Measurements from ENCODE around the gene UMPS.

- TF ChIP-seq REST (IDR thresholded peaks at IDR 0.05; ENCODE audit: borderline replicate concordance) (no peak), REST (CRISPR knock-in tag; IDR thresholded peaks at IDR 0.05; ENCODE audit: low read depth) (no peak), HCFC1 (IDR thresholded peaks at IDR 0.05; ENCODE audit: low read depth, low read length) (no peak), RNF2 (IDR thresholded peaks at IDR 0.05) (no peak), USF1 (CRISPR knock-in tag; IDR thresholded peaks at IDR 0.05) (no peak), PHF8 (IDR thresholded peaks at IDR 0.05; ENCODE audit: borderline replicate concordance, low read length) (no peak), FOS (IDR thresholded peaks at IDR 0.05; ENCODE audit: extremely low read depth, insufficient read length) (no peak), MEF2D (tag; conservative IDR thresholded peaks at IDR 0.05; ENCODE audit: low read depth) (no peak), POLR3A (IDR thresholded peaks at IDR 0.05; ENCODE audit: borderline replicate concordance, extremely low read depth, insufficient read depth, insufficient read length) (no peak), RFX5 (IDR thresholded peaks at IDR 0.05; ENCODE audit: low read depth, low read length) (no peak), SETDB1 (IDR thresholded peaks at IDR 0.05; ENCODE audit: low read length) (no peak)
Observed at GRCh38 chr3:124707656-124708062, 22.6 kb upstream of the UMPS start.
